Activated naive CD4-positive, alpha-beta T cell treated with anti-CD3 and anti-CD28 coated beads for 36 hours (primary cell): ENCODE results near the gene ERC2. TPM values are rescaled to one million over a fixed set of nuclear protein-coding genes. Genes with fewer than 3 reads are reported as not detected.

Experiments
- CTCF ChIA-PET: fragments of 350-600 bp; sonication (Branson Sonifier 250); formaldehyde crosslinking; loops from one replicate; lab custom pipeline; 2021; ENCODE audit warnings: antibody characterized with exemption; lab: Charles Lee
- DNase-seq: peaks from one replicate; pipeline ENCODE4 v3.0.0-alpha.2; 2020
- H3K27ac Mint-ChIP-seq: one replicate; pipeline ENCODE4 v1.8.0; 2021; ENCODE audit warnings: mild to moderate bottlenecking, mixed read lengths
- H3K27me3 Mint-ChIP-seq: one replicate; pipeline ENCODE4 v1.8.0; 2021; ENCODE audit warnings: low read depth, mixed read lengths
- H3K36me3 Mint-ChIP-seq: one replicate; pipeline ENCODE4 v1.8.0; 2021; ENCODE audit warnings: low read depth, mixed read lengths
- H3K4me1 Mint-ChIP-seq: one replicate; pipeline ENCODE4 v1.8.0; 2021; ENCODE audit warnings: low read depth, mixed read lengths
- H3K4me3 Mint-ChIP-seq: one replicate; pipeline ENCODE4 v1.8.0; 2021; ENCODE audit warnings: mild to moderate bottlenecking, moderate library complexity, mixed read lengths
- H3K9me3 Mint-ChIP-seq: one replicate; pipeline ENCODE4 v1.8.0; 2021; ENCODE audit warnings: mixed read lengths
- intact Hi-C: fragments of 100-400 bp; cut with micrococcal nuclease; formaldehyde crosslinking; loops from one replicate; pipeline ENCODE4 v1.15.1; 2023
- total RNA-seq, 2 experiments: library from RNA; stranded (reverse); gene quantifications; one replicate each; pipeline ENCODE4 v1.2.3, GENCODE V29; 2021

The ERC2 gene
- total RNA-seq, 2 experiments from 2014 or later: 0.12 TPM; not detected in 1

DNA sequence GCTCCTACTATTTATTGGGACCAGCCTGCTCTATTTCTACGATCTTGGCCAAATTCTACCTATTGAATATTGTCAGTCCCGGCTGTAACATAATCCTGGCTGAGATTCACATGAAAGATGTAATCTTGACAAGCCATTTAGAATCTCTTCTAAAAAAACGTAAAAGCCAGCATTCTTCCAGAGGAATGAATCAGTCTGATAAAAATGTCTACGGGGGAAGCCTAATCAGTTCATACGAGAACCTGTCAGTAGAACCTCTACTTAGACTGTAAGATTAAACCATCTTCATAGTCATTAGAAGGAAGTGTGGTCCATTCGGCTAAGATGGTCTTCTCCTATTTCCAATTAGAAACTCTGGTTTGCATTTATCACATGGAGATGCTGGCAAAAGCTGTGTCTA, 833.9 kb downstream of the ERC2 start:
- H3K27me3 Mint-ChIP-seq: peaks cover 7% of the 10 kb centered on the region
- H3K4me3 Mint-ChIP-seq: no peak overlapping the region
- peaks cover 5% of the 10 kb centered on the region for H3K4me1 Mint-ChIP-seq
- no peaks in the 10 kb centered on the region for H3K36me3 Mint-ChIP-seq
- intact Hi-C loops: no loop called here
- H3K27ac Mint-ChIP-seq: no peak overlapping the region
- DNase-seq: no peak
- CTCF ChIA-PET: no interaction called here
- no peaks in the 10 kb centered on the region for H3K9me3 Mint-ChIP-seq

DNA sequence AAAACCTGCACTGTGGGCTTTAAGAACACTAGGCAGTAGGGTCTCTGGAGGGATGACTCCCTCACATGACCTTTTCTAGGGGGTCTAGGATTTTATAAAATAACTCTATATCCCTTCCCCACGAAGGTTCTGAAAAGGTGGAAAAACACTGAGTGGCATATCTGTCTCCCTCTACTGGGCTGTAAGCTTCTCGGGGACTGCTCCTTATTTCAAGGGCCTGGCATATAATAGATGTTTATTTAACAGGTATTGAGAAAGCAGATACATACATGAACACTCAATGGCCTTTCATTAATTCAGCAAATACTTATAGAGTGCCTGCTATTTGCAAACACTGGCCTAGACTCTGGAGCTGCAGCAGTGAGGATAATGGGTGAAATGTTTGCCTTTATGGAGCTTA, 834.9 kb downstream of the ERC2 start:
- H3K36me3 Mint-ChIP-seq: no peaks in the 10 kb centered on the region
- no peak overlapping the region for H3K4me3 Mint-ChIP-seq
- no peaks in the 10 kb centered on the region for H3K9me3 Mint-ChIP-seq
- CTCF ChIA-PET: interaction anchor here (0.6 kb wide), 1 partner anchor 912 kb away, joined by 3 read pairs; no protein-coding TSS in a partner anchor
- no peak overlapping the region for H3K27ac Mint-ChIP-seq
- no peaks in the 10 kb centered on the region for H3K4me1 Mint-ChIP-seq
- DNase-seq: no peak
- intact Hi-C loops: no loop called here
- peaks cover 4% of the 10 kb centered on the region for H3K27me3 Mint-ChIP-seq

GRCh38 chr3:55631766-55632331, 836.4 kb downstream of the ERC2 start:
- no peaks in the 10 kb centered on the region for H3K36me3 Mint-ChIP-seq
- no peaks in the 10 kb centered on the region for H3K27me3 Mint-ChIP-seq
- intact Hi-C loops: no loop called here
- CTCF ChIA-PET: no interaction called here
- H3K9me3 Mint-ChIP-seq: no peaks in the 10 kb centered on the region
- no peaks in the 10 kb centered on the region for H3K4me1 Mint-ChIP-seq
- H3K4me3 Mint-ChIP-seq: no peak overlapping the region
- DNase-seq: no peak
- H3K27ac Mint-ChIP-seq: no peak overlapping the region

GRCh38 chr3:55630921-55631299, 837.4 kb downstream of the ERC2 start:
- Mint-ChIP-seq H3K4me1 (no peaks in the 10 kb centered on the region), H3K27me3 (no peaks in the 10 kb centered on the region), H3K9me3 (no peaks in the 10 kb centered on the region), H3K4me3 (no peak overlapping the region), H3K27ac (no peak overlapping the region), H3K36me3 (no peaks in the 10 kb centered on the region)
- CTCF ChIA-PET: no interaction called here
- DNase-seq: no peak
- intact Hi-C loops: no loop called here

DNA sequence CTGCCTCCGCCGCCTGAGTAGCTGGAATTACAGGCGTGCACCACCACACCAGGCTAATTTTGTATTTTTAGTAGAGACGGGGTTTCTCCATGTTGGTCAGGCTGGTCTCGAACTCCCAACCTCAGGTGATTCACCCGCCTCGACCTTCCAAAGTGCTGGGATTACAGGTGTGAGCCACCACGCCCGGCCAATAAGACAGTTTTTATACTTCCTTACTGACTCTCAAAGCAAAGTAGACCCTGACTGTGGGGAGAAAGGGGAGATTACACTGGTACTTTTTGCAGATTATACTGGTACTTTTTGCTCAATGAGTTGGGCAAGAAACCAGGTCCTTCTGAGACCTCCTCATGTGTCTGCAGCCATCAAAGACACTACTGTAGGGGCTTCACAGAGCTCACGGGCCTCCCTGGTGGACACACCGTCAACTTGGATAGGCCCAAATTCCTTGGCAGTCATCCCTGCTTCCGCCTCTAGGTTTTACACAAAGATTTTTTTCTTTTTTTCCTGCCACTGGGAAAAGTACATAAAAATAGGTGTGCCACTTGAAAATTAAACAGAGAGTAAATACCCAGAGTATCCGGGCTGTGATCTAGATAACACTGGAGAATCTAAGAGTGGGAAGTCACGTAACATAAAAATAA, 837.9 kb downstream of the ERC2 start:
- no peaks in the 10 kb centered on the region for H3K4me1 Mint-ChIP-seq
- no peaks in the 10 kb centered on the region for H3K27me3 Mint-ChIP-seq
- H3K9me3 Mint-ChIP-seq: no peaks in the 10 kb centered on the region
- H3K4me3 Mint-ChIP-seq: no peak overlapping the region
- CTCF ChIA-PET: no interaction called here
- DNase-seq: no peak
- no peak overlapping the region for H3K27ac Mint-ChIP-seq
- no peaks in the 10 kb centered on the region for H3K36me3 Mint-ChIP-seq
- intact Hi-C loops: no loop called here

DNA sequence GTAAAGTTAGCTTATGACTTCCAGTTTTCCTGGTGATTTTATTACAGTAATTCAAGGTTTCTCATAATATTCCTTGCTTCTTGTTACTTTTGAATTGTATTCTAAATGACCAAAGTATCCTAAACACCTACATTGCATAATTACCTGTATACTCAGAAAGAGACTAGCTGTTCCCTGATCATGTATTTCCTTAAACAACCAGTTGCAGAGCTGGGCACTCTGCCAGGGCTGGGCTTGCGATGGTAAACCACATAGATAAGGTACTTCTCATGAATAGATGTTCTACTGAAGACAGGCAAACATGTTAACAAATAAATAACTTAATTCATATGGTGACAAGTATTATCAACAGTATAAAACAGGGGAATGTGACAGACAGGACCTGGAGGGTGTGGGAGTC, 838.8 kb downstream of the ERC2 start:
- H3K36me3 Mint-ChIP-seq: no peaks in the 10 kb centered on the region
- H3K4me1 Mint-ChIP-seq: no peaks in the 10 kb centered on the region
- no peaks in the 10 kb centered on the region for H3K9me3 Mint-ChIP-seq
- no peak overlapping the region for H3K4me3 Mint-ChIP-seq
- no peak for DNase-seq
- H3K27ac Mint-ChIP-seq: no peak overlapping the region
- CTCF ChIA-PET: no interaction called here
- no peaks in the 10 kb centered on the region for H3K27me3 Mint-ChIP-seq
- intact Hi-C loops: no loop called here

GRCh38 chr3:55626279-55626665, 842.0 kb downstream of the ERC2 start:
- no peak overlapping the region for H3K27ac Mint-ChIP-seq
- CTCF ChIA-PET: no interaction called here
- H3K9me3 Mint-ChIP-seq: peaks cover 4% of the 10 kb centered on the region
- H3K4me3 Mint-ChIP-seq: no peak overlapping the region
- H3K4me1 Mint-ChIP-seq: no peaks in the 10 kb centered on the region
- peaks cover 5% of the 10 kb centered on the region for H3K27me3 Mint-ChIP-seq
- DNase-seq: no peak
- intact Hi-C loops: no loop called here
- H3K36me3 Mint-ChIP-seq: no peaks in the 10 kb centered on the region

GRCh38 chr3:55624238-55624637, 844.0 kb downstream of the ERC2 start:
- H3K4me1 Mint-ChIP-seq: no peaks in the 10 kb centered on the region
- H3K4me3 Mint-ChIP-seq: no peak overlapping the region
- peaks cover 8% of the 10 kb centered on the region for H3K27me3 Mint-ChIP-seq
- CTCF ChIA-PET: no interaction called here
- no peak for DNase-seq
- H3K9me3 Mint-ChIP-seq: peaks cover 4% of the 10 kb centered on the region
- H3K36me3 Mint-ChIP-seq: no peaks in the 10 kb centered on the region
- intact Hi-C loops: no loop called here
- no peak overlapping the region for H3K27ac Mint-ChIP-seq

- no peak for DNase-seq
- Mint-ChIP-seq H3K4me3 (no peak overlapping the region), H3K27me3 (peaks cover 8% of the 10 kb centered on the region), H3K9me3 (peaks cover 4% of the 10 kb centered on the region), H3K4me1 (no peaks in the 10 kb centered on the region), H3K36me3 (no peaks in the 10 kb centered on the region), H3K27ac (no peak overlapping the region)
- CTCF ChIA-PET: no interaction called here
- intact Hi-C loops: no loop called here
Measured at GRCh38 chr3:55623786-55624185, 844.5 kb downstream of the ERC2 start.

GRCh38 chr3:55622733-55623132, 845.5 kb downstream of the ERC2 start:
- intact Hi-C loops: no loop called here
- Mint-ChIP-seq H3K27ac (no peak overlapping the region), H3K9me3 (peaks cover 4% of the 10 kb centered on the region), H3K4me3 (no peak overlapping the region), H3K36me3 (no peaks in the 10 kb centered on the region), H3K27me3 (peaks cover 8% of the 10 kb centered on the region), H3K4me1 (no peaks in the 10 kb centered on the region)
- CTCF ChIA-PET: no interaction called here
- no peak for DNase-seq

DNA sequence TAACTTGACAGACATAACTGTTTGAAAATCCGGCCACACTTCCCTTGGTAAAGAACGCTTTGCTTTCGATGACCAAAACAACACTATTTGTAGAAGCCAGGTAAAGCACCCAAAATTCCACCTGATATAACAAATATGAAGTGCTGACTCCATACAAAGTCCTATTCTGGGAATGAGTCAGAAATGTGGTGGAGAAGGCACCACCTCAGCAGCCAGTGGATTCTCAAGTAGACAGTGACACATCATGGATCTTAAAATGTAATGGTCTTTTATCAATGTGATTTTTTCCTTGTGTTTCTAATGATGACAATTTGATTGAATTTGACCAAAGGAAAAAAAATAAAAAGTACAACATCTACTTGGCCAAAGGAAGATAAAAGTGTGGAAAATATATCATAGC, 846.2 kb downstream of the ERC2 start:
- H3K4me3 Mint-ChIP-seq: no peak overlapping the region
- no peak overlapping the region for H3K27ac Mint-ChIP-seq
- DNase-seq: no peak
- H3K4me1 Mint-ChIP-seq: no peaks in the 10 kb centered on the region
- no peaks in the 10 kb centered on the region for H3K36me3 Mint-ChIP-seq
- peaks cover 8% of the 10 kb centered on the region for H3K27me3 Mint-ChIP-seq
- H3K9me3 Mint-ChIP-seq: peaks cover 4% of the 10 kb centered on the region
- intact Hi-C loops: no loop called here
- CTCF ChIA-PET: no interaction called here

- DNase-seq: no peak
- peaks cover 8% of the 10 kb centered on the region for H3K27me3 Mint-ChIP-seq
- peaks cover 4% of the 10 kb centered on the region for H3K9me3 Mint-ChIP-seq
- intact Hi-C loops: no loop called here
- H3K4me1 Mint-ChIP-seq: no peaks in the 10 kb centered on the region
- no peak overlapping the region for H3K27ac Mint-ChIP-seq
- no peak overlapping the region for H3K4me3 Mint-ChIP-seq
- CTCF ChIA-PET: no interaction called here
- H3K36me3 Mint-ChIP-seq: no peaks in the 10 kb centered on the region
Measured at GRCh38 chr3:55621648-55622047, 846.6 kb downstream of the ERC2 start.

DNA sequence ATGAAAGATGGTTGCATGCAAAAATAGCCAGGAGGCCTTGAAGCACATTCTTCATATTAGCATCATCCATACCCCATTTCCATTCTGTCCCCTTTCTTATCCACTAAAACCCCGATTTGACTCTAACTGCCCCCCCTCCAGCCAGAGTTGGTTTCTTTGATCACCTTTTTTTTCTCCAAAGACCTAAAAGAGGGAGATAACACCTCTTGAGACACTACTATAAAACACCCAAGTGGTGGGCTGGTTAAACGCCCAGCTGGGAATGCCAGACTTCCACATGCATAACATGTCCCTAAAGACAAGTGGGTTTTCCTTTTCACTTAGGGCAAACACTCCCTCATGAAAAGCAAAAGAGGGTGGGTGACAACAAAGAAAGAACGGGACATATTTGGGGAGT, 847.2 kb downstream of the ERC2 start:
- Mint-ChIP-seq H3K4me3 (no peak overlapping the region), H3K27me3 (peaks cover 8% of the 10 kb centered on the region), H3K9me3 (peaks cover 4% of the 10 kb centered on the region), H3K36me3 (no peaks in the 10 kb centered on the region), H3K4me1 (no peaks in the 10 kb centered on the region), H3K27ac (no peak overlapping the region)
- DNase-seq: no peak
- intact Hi-C loops: no loop called here
- CTCF ChIA-PET: no interaction called here
